Stimulated activated CD8-positive, alpha-beta memory T cell treated with anti-CD3 and anti-CD28 coated beads, Interleukin-12 subunit alpha, Interleukin-12 subunit beta, amount 100 ng/mL, for 24 hours (primary cell): ENCODE measurements around the gene SPPL3.

Experiments used
- DNase-seq: peaks from one replicate; pipeline ENCODE4 v3.0.0-alpha.2; 2020; ENCODE audit errors: extremely low read depth

The SPPL3 gene

GRCh38 chr12:120787889-120788288 is 116.3 kb downstream of the SPPL3 start:
- DNase-seq, result no peak

GRCh38 chr12:120784804-120785203 is 119.4 kb downstream of the SPPL3 start:
- no peak for DNase-seq

GRCh38 chr12:120783197-120783596 is 121.0 kb downstream of the SPPL3 start:
- DNase-seq, result no peak

GRCh38 chr12:120775862-120776552 is 128.2 kb downstream of the SPPL3 start:
- DNase-seq, result no peak

GRCh38 chr12:120774169-120774916 is 129.8 kb downstream of the SPPL3 start:
- no peak for DNase-seq

GRCh38 chr12:120771097-120771496 is 133.1 kb downstream of the SPPL3 start:
- no peak for DNase-seq

GRCh38 chr12:120767071-120768024 is 136.8 kb downstream of the SPPL3 start:
- no peak for DNase-seq

- DNase-seq, result no peak
Measured at GRCh38 chr12:120766566-120766965, 137.6 kb downstream of the SPPL3 start.

- no peak for DNase-seq
Measured at GRCh38 chr12:120764816-120765215, 139.3 kb downstream of the SPPL3 start.

- no peak for DNase-seq
Measured at GRCh38 chr12:120763250-120763649, 140.9 kb downstream of the SPPL3 start.

GRCh38 chr12:120762086-120762485 is 142.1 kb downstream of the SPPL3 start:
- no peak for DNase-seq

- no peak for DNase-seq
Measured at GRCh38 chr12:120761519-120761934, 142.6 kb downstream of the SPPL3 start.

- no peak for DNase-seq
Measured at GRCh38 chr12:120760349-120761254, 143.6 kb downstream of the SPPL3 start.

GRCh38 chr12:120759591-120760348 is 144.4 kb downstream of the SPPL3 start:
- no peak for DNase-seq

- no peak for DNase-seq
Measured at GRCh38 chr12:120758798-120759590, 145.2 kb downstream of the SPPL3 start.

- no peak for DNase-seq
Measured at GRCh38 chr12:120757949-120758348, 146.2 kb downstream of the SPPL3 start.

- no peak for DNase-seq
Measured at GRCh38 chr12:120757226-120757742, 146.9 kb downstream of the SPPL3 start.

- DNase-seq, result no peak
Measured at GRCh38 chr12:120755269-120755668, 148.9 kb downstream of the SPPL3 start.

- DNase-seq, result no peak
Measured at GRCh38 chr12:120754792-120755191, 149.4 kb downstream of the SPPL3 start.
